GM12865 (cell line): Measurements from ENCODE around the gene ERI2.

Source experiments
- DNase-seq: peaks from one replicate; pipeline ENCODE4 v3.0.0; 2010; ENCODE audit warnings: low read depth
- H3K4me3 ChIP-seq: 2 replicates; pipeline ENCODE4 v1.5.1; 2011; ENCODE audit warnings: mild to moderate bottlenecking, low read depth, low read length, control low read depth
- CTCF ChIP-seq: IDR thresholded peaks from 2 replicates; pipeline ENCODE4 v1.5.1; 2011; ENCODE audit warnings: low read length, control low read depth, low read depth, inconsistent platforms; ENCODE audit not compliant: insufficient read depth; ENCODE audit errors: missing control alignments

The ERI2 gene

DNA sequence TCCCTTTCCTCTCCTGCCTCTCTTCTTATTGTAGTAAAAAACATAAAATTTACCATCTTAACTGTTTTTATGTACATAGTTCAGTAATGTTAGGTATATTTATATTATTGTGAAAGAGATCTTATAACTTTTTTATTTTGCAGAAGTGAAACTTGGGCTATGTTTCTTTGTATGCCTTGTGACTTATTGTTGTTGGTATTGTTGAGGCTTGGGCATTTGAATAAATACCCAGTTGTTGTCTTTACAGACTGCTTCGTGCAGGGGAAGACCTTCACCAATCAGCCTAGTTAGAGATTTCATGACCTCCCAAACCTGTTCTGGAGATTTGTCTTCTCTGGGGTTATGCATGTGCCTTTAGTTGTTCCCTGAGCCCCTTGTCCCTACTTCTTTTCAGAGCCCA lies 32.0 kb upstream of the ERI2 start:
- TF ChIP-seq CTCF: no peak
- no peak overlapping the region for H3K4me3 ChIP-seq
- peak; percentile 24 for DNase-seq

- no peak for TF ChIP-seq CTCF
- no peak overlapping the region for H3K4me3 ChIP-seq
- no peak for DNase-seq
These were observed 26.8 kb upstream of the ERI2 start for GRCh38 chr16:20833086-20833485.

GRCh38 chr16:20830372-20830771 lies 24.1 kb upstream of the ERI2 start:
- no peak for TF ChIP-seq CTCF
- H3K4me3 ChIP-seq: no peak overlapping the region
- no peak for DNase-seq

- no peak for DNase-seq
- no peak for TF ChIP-seq CTCF
- no peak overlapping the region for H3K4me3 ChIP-seq
These were observed 23.3 kb upstream of the ERI2 start for GRCh38 chr16:20829536-20829935.

DNA sequence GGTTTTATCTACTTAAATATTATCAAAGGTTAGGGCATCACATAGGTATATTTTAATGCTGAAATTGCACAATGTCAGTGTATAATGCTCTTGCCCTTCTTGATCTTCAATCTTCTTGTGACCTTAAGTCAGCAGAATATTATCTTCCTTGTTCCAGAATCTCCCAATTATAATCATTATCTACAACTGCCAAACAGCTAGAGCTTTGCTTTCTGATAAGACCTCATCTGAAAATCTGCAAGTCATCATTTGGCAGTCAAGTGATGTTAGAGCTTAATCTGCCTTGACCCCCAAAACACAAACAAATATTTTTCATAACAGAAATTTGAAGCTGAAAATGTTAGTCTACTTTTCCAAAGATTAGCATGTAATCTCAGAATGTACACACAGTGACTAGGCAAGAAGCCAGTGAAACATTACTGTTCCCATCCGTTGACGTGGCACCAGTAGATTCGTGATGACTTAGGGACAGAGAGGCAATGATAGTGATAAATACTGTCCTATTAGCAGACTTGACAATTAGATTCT lies 19.8 kb upstream of the ERI2 start:
- no peak for TF ChIP-seq CTCF
- H3K4me3 ChIP-seq: no peak overlapping the region
- no peak for DNase-seq

DNA sequence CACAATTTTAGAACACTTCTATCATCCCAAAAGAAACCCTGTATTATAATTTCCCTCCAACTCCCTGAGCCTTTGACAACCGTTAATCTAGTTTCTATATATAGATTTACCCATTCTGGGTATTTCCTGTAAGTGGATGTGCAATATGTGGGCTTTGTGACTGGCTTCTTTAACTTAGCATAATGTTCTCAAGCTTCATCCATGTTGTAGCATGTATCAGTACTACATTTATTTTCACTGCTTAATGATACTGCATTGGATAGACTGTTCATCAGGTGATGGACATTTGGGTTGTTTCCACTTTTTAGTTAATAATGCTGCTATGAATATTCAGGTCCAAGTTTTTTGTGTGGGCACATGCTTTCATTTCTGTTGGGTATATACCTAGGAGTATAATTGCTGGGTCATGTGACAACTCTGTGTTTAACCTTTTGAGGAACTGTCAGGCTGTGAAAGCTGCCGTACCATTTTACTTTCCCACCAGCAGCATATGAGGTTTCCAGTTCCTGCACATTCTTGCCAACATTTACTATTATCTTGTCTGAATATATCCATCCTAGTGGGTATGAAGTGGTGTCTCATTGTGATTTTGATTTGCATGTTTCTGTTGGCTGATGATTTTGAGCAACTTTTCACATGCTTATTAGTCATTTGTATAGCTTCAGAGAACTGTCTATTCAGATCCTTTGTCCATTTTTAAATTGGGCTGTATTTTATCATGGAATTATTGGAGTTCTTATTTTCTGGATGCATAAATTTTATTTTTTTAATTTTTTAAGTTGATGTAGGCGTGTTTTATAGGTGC lies 16.5 kb upstream of the ERI2 start:
- no peak for TF ChIP-seq CTCF
- no peak overlapping the region for H3K4me3 ChIP-seq
- no peak for DNase-seq

DNA sequence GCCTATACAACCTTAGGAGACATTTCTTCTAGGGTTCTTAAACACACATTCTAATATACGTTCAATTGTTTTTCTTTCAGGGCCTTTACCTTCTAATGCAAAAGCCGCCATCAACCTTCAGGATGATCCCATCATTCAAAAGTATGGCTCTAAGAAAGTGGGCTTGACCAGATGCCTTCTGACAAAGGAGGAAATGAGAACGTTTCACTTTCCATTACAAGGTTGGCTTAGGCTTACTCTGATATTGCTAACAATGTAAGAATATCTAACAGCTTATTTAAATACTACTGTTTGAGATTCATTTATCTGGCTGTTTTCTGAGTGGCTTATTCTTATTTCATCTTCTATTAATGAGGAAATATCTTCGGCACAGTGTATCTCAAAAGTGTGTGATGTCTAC lies 15.4 kb upstream of the ERI2 start:
- DNase-seq: no peak
- TF ChIP-seq CTCF: no peak
- H3K4me3 ChIP-seq: no peak overlapping the region
